Measurements from ENCODE around the gene PCF11.

DNA sequence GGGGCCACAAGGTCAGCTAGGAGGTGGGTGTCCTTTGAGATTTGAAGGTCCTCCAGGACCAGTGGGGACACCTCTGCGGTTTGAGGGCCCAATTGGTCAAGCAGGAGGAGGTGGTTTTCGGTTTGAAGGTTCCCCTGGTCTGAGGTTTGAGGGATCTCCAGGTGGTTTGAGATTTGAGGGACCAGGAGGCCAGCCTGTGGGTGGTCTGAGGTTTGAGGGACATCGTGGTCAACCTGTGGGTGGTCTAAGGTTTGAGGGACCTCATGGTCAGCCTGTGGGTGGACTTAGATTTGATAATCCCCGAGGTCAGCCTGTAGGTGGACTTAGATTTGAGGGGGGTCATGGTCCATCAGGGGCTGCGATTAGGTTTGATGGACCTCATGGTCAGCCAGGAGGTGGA lies 11.8 kb downstream of the PCF11 start:
- TF ChIP-seq SUZ12 (IDR thresholded peaks at IDR 0.05; ENCODE audit: extremely low read depth, insufficient read depth, insufficient read length) (no peak), YY1 (IDR thresholded peaks at IDR 0.05; ENCODE audit: insufficient read depth, insufficient read length) (no peak), ZNF274 (IDR thresholded peaks at IDR 0.05; ENCODE audit: low read depth, low read length) (no peak)

All from NT2/D1 (cell line).